HuH-7 (cell line): ENCODE results near the gene PTPRB.
A peak's percentile ranks its signal among the peaks of the same experiment; 100 is the strongest.

Experiments
- DNase-seq: peaks from one replicate; pipeline ENCODE4 v3.0.0; 2011; ENCODE audit warnings: low spot score

PTPRB gene

GRCh38 chr12:70637303-70638085 is at the start of gene PTPRB:
PTPRB (minus strand) TSS chr12:70637429; CDS start chr12:70637395, 34 bp downstream.
- no peak for DNase-seq

DNA sequence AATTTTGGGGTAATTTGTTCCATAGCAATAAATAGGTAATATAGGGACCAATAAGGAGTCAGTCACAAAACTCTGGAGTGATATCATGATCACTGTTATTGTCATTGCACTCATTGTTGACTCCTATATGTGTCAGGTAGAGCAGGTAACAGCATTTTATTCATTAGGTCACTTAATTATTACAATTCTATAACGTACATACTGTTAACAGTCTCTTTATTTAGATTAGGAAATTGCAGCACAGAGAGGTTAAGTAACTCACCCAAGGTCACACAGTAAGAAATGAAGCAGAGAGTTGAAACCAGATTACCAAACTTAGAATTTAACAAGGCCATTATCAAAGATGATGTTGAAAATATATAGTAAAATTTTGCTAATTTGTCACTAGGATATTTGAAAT is 49.7 kb upstream of the PTPRB start:
- no peak for DNase-seq

GRCh38 chr12:70686299-70686698 is 49.1 kb upstream of the PTPRB start:
- no peak for DNase-seq

GRCh38 chr12:70683976-70684375 is 46.7 kb upstream of the PTPRB start:
- no peak for DNase-seq

DNA sequence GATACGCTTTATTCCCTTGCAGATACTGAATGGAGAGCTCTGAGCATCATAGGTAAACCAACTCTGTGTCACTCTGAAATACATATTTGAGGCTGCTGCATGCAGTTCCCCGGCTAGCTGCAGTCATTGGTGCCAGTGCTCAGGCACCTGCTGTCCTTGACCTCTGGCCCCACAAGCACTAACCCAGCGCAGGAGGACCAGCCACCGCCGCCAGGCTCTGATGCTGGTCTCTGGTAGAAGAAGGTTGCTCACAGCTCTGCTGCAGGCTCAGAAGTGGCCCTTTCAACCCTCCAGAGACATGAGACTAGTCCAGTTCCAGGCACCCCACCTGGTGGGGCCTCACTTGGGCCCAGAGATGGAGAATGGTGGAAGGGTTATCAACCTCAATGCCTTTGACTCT is 34.5 kb upstream of the PTPRB start:
- no peak for DNase-seq

GRCh38 chr12:70670948-70671347 is 33.7 kb upstream of the PTPRB start:
- DNase-seq = no peak

GRCh38 chr12:70667253-70667652 is 30.0 kb upstream of the PTPRB start:
- DNase-seq = no peak

DNA sequence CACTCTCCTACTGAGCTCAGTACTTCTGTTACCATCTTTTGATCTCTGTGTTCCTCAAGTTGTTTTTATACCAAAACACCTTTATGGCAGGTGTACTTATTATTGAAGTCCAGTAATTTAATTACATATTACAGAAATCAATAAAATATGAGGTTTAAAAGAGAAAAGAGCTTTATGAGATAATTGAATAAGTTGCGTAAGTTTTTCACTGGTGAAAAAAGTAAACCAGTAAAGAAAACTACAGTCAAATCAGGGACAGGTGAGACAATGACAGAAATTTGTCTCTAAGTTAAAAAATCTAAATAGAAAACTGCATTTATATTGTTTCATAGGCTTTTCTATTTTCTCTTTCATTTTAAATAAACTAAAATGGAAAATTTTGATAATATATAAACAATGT is 29.1 kb upstream of the PTPRB start:
- DNase-seq = no peak

- DNase-seq = no peak
Observed at GRCh38 chr12:70664465-70664881, 27.2 kb upstream of the PTPRB start.

- DNase-seq = no peak
Observed at GRCh38 chr12:70663838-70664237, 26.6 kb upstream of the PTPRB start.

GRCh38 chr12:70661466-70662161 is 24.4 kb upstream of the PTPRB start:
- no peak for DNase-seq

- DNase-seq = no peak
Observed at GRCh38 chr12:70660620-70661219, 23.5 kb upstream of the PTPRB start.

GRCh38 chr12:70660002-70660604 is 22.9 kb upstream of the PTPRB start:
- DNase-seq = no peak

GRCh38 chr12:70659077-70659606 is 21.9 kb upstream of the PTPRB start:
- DNase-seq = no peak

DNA sequence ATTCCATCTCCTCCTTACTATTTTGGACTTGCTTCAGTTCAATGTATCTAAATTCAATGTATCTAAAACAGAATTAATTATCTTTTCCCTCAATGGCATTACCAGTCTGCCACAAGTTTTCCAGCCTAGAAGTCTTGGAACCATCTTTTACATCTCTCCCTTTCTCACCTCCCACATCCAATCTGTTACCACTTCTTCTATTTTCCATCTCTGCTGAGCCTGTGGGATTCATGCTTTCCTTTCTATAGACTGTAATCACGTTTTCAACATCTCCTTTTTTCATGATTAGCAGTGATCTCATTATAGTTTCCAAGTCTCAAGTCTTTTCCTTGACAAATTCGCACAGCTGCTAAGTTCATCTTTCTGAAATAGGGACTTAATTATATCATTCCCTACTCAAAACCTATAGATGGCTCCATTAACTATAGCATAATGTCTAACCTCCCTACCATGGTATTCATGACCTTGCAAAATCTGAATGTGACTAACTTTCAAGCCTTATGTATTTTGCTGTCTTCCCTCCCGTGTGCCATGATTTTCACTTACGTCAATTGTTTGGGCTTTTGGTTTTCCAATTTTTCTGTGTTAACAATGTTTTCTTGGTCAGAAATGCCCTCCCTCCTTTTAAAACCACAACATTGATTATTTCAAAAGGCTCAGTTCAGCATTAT is 20.5 kb upstream of the PTPRB start:
- no peak for DNase-seq

GRCh38 chr12:70652451-70652850 is 15.2 kb upstream of the PTPRB start:
- DNase-seq = no peak

DNA sequence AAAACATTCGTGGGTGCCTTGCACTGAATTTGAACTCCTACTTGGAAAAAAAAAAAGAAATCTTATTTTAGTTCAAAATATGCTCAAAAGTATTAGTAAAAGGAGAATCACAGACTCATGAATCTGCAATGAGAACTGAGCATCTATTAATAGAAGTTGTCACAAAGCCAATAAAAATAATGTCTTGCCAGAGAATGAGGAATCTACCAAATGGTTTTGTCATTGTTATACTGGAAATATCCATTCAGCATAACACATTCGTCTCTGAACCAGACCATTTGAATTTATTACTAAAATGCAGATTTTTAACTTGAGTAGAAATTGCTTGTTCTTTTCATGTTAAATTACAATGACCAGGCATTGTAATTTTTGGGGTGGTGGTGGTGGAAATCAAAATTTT is 11.6 kb upstream of the PTPRB start:
- DNase-seq = no peak

DNA sequence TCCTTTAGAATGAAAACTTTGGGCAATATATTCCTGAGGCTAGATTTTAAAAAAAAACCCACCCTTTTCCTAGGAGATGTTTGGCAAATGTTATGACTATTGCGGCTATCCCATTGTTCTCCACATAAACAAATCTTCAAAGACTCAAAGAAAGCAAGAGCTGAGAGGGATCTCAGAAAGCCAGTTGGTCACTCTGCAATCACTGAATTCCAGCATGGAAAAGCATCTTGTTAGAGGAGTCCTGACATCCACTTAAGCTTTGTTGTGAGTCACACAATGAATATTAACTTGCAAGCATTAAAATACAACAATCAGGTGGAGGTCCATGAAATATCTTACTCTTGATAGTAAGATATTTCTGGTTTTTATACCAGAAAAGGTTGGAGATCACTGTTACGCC is 11.0 kb upstream of the PTPRB start:
- DNase-seq = no peak

DNA sequence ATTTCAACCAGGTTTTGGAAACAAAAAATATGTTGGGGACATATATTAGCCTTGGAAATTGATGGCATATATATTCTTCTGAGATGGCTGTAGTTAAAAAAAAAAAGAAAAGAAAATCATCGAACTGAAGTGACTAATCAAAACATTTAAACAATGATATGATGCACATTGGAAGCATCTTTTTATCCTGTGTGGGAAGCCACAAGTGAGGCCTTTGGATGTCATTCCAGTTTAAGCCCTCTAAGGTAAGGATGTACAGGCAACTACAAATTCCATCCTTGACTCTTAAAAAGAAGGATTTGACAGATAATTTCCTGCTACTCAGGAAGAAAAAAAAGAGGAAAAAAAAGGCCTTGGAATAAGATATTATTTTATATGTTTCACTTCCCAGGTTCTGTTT is 9.6 kb upstream of the PTPRB start:
- DNase-seq = no peak

GRCh38 chr12:70645494-70646317 is 8.5 kb upstream of the PTPRB start:
- DNase-seq = peak; percentile 14

GRCh38 chr12:70644861-70645260 is 7.6 kb upstream of the PTPRB start:
- no peak for DNase-seq
